ENCODE results near the gene GYG1.

Gene GYG1

DNA sequence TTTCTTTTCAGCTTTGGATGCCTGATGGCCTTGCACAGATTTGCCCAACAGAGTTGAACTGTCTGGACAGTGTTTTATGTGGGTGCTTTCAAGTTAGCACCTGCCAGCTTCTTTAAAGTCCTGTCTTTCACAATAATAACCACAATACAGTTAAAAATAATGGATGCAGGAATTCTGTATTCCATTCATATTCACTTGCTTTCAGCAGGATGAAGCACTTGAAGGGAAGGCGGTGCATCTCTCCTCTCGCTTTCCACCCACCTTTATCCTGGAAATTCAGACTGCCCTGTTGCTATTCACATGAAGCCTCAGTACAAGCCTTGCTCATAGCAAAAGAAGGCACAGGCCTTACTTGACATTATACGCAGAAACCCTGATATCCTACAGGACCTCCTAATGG, 26.5 kb upstream of the GYG1 start:
- Histone ChIP-seq H3K36me3 (replicated peaks; ENCODE audit: insufficient read depth, low read length) (no peaks in the 10 kb centered on the region), H4K20me1 (ENCODE audit: insufficient read depth, low read length) (no peaks in the 10 kb centered on the region), H3K27ac (ENCODE audit: low read length) (no peak overlapping the region), H3K27me3 (replicated peaks; ENCODE audit: insufficient read depth, low read length) (no peaks in the 10 kb centered on the region), H3K79me2 (ENCODE audit: low read length) (no peaks in the 10 kb centered on the region), H3K9me3 (replicated peaks; ENCODE audit: insufficient read depth, low read length) (no peaks in the 10 kb centered on the region), H3K4me3 (ENCODE audit: low read length) (no peak overlapping the region), H3K4me2 (ENCODE audit: low read depth, low read length) (no peak overlapping the region), H3K9ac (ENCODE audit: low read length) (no peak overlapping the region), H3K9me2 (replicated peaks; ENCODE audit: insufficient read depth, low read length) (no peaks in the 10 kb centered on the region), H3F3A (ENCODE audit: insufficient read depth, low read length) (no peaks in the 10 kb centered on the region), H2AFZ (ENCODE audit: low read length) (no peak overlapping the region), H3K4me1 (ENCODE audit: low read length) (no peaks in the 10 kb centered on the region)
- no peak for DNase-seq
- TF ChIP-seq EZH2phosphoT487 (IDR thresholded peaks at IDR 0.05; ENCODE audit: low read length) = no peak
- TF ChIP-seq EZH2 (optimal IDR thresholded peaks at IDR 0.05; ENCODE audit: low read depth, low read length) = no peak
- TF ChIP-seq, protein P1, sequence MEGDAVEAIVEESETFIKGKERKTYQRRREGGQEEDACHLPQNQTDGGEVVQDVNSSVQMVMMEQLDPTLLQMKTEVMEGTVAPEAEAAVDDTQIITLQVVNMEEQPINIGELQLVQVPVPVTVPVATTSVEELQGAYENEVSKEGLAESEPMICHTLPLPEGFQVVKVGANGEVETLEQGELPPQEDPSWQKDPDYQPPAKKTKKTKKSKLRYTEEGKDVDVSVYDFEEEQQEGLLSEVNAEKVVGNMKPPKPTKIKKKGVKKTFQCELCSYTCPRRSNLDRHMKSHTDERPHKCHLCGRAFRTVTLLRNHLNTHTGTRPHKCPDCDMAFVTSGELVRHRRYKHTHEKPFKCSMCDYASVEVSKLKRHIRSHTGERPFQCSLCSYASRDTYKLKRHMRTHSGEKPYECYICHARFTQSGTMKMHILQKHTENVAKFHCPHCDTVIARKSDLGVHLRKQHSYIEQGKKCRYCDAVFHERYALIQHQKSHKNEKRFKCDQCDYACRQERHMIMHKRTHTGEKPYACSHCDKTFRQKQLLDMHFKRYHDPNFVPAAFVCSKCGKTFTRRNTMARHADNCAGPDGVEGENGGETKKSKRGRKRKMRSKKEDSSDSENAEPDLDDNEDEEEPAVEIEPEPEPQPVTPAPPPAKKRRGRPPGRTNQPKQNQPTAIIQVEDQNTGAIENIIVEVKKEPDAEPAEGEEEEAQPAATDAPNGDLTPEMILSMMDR (IDR thresholded peaks at IDR 0.05; ENCODE audit: low read length) = no peak

DNA sequence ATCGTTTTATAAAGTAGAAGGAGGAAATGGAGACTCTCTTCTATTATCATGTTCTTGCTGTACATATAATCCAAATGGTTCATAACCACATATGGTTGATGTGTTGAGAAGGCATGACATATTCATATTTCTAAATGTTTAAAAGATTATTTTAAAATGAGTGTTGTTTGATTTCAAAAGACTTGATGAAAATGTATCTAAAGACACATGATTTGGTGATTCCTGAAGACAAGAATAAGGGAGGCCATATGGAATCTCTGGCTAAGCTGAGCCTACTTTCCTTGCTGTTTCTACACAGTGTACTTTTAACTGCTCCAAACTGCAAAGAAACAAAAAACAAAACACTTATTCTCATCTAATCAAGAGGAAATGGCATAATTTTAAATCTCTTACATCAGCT, 23.0 kb upstream of the GYG1 start:
- Histone ChIP-seq H2AFZ (ENCODE audit: low read length) (no peak overlapping the region), H3K27ac (ENCODE audit: low read length) (no peak overlapping the region), H3K9me2 (replicated peaks; ENCODE audit: insufficient read depth, low read length) (no peaks in the 10 kb centered on the region), H3K9me3 (replicated peaks; ENCODE audit: insufficient read depth, low read length) (no peaks in the 10 kb centered on the region), H3F3A (ENCODE audit: insufficient read depth, low read length) (no peaks in the 10 kb centered on the region), H3K27me3 (replicated peaks; ENCODE audit: insufficient read depth, low read length) (no peaks in the 10 kb centered on the region), H3K4me1 (ENCODE audit: low read length) (no peaks in the 10 kb centered on the region), H3K4me3 (ENCODE audit: low read length) (no peak overlapping the region), H3K4me2 (ENCODE audit: low read depth, low read length) (no peak overlapping the region), H4K20me1 (ENCODE audit: insufficient read depth, low read length) (no peaks in the 10 kb centered on the region), H3K9ac (ENCODE audit: low read length) (no peak overlapping the region), H3K79me2 (ENCODE audit: low read length) (no peaks in the 10 kb centered on the region), H3K36me3 (replicated peaks; ENCODE audit: insufficient read depth, low read length) (no peaks in the 10 kb centered on the region)
- no peak for TF ChIP-seq EZH2 (optimal IDR thresholded peaks at IDR 0.05; ENCODE audit: low read depth, low read length)
- TF ChIP-seq, protein P1 (IDR thresholded peaks at IDR 0.05; ENCODE audit: low read length) = no peak
- no peak for TF ChIP-seq EZH2phosphoT487 (IDR thresholded peaks at IDR 0.05; ENCODE audit: low read length)
- DNase-seq = no peak

DNA sequence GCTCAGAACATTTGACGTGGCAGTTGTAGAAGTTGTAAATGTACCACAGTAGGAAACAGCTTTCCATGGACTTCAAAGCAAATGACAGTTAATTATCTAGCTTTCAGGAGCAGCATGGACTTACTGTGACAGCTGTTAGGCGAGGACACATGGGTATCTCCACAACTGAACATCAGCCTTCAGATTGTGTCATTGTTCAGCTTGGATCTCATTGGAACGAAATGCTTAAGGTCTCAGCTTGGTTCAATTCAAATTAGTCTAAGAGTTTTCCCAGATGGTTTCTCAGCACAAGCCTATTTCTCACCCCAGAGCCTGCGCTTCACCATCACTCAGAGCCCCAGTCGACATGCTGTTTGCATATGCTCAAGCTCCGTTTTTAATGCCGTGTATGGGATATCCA, 21.1 kb upstream of the GYG1 start:
- H3K4me3 ChIP-seq (ENCODE audit: low read length) = no peak overlapping the region
- H3K79me2 ChIP-seq (ENCODE audit: low read length) = no peaks in the 10 kb centered on the region
- no peaks in the 10 kb centered on the region for H3K4me1 ChIP-seq (ENCODE audit: low read length)
- H3K27ac ChIP-seq (ENCODE audit: low read length) = no peak overlapping the region
- H3F3A ChIP-seq (ENCODE audit: insufficient read depth, low read length) = no peaks in the 10 kb centered on the region
- no peak overlapping the region for H2AFZ ChIP-seq (ENCODE audit: low read length)
- no peaks in the 10 kb centered on the region for H4K20me1 ChIP-seq (ENCODE audit: insufficient read depth, low read length)
- no peak for TF ChIP-seq EZH2phosphoT487 (IDR thresholded peaks at IDR 0.05; ENCODE audit: low read length)
- no peaks in the 10 kb centered on the region for H3K9me2 ChIP-seq (replicated peaks; ENCODE audit: insufficient read depth, low read length)
- H3K27me3 ChIP-seq (replicated peaks; ENCODE audit: insufficient read depth, low read length) = no peaks in the 10 kb centered on the region
- no peaks in the 10 kb centered on the region for H3K9me3 ChIP-seq (replicated peaks; ENCODE audit: insufficient read depth, low read length)
- no peaks in the 10 kb centered on the region for H3K36me3 ChIP-seq (replicated peaks; ENCODE audit: insufficient read depth, low read length)
- no peak overlapping the region for H3K4me2 ChIP-seq (ENCODE audit: low read depth, low read length)
- no peak for DNase-seq
- no peak overlapping the region for H3K9ac ChIP-seq (ENCODE audit: low read length)

DNA sequence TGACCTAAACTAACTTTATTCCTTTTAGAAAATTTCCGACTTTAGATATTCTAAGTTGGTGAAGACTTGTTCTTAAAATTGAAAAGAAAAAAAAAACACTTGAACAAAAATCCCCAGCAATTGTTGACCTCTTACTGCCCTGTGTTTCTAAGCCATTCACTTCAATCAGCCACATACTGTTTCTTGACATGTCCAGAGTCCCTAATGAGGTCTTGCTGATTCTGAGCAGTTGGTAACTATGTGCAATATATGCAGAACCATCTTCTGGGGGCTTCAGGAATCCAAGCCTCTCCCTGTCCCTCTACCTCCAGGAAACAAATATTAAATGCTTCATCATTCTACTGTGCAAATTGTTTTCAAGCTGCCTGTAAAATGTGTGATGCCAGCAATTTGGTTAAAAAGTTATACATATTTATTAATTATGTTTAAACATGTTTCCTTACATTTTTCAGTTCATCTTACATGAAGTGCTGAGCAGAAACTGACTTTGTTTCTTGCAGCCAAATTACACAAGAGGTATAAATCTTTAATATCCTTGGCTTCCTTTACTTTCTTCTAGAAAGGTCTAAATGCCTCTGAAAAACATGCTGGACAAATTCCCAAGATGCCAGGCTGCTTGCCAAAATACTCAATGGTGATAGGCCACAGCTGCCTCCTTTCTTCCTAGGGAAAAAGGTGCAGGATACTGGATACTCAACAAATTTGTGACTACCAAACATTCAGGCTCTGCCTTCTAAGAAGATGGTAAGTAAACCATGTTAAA, 19.8 kb upstream of the GYG1 start:
- Histone ChIP-seq H3K4me1 (ENCODE audit: low read length) (no peaks in the 10 kb centered on the region), H2AFZ (ENCODE audit: low read length) (no peak overlapping the region), H4K20me1 (ENCODE audit: insufficient read depth, low read length) (no peaks in the 10 kb centered on the region), H3K36me3 (replicated peaks; ENCODE audit: insufficient read depth, low read length) (no peaks in the 10 kb centered on the region), H3K79me2 (ENCODE audit: low read length) (no peaks in the 10 kb centered on the region), H3K4me3 (ENCODE audit: low read length) (no peak overlapping the region), H3K27me3 (replicated peaks; ENCODE audit: insufficient read depth, low read length) (no peaks in the 10 kb centered on the region), H3K27ac (ENCODE audit: low read length) (no peak overlapping the region), H3K9me2 (replicated peaks; ENCODE audit: insufficient read depth, low read length) (no peaks in the 10 kb centered on the region), H3K9me3 (replicated peaks; ENCODE audit: insufficient read depth, low read length) (no peaks in the 10 kb centered on the region), H3F3A (ENCODE audit: insufficient read depth, low read length) (no peaks in the 10 kb centered on the region), H3K9ac (ENCODE audit: low read length) (no peak overlapping the region), H3K4me2 (ENCODE audit: low read depth, low read length) (no peak overlapping the region)
- no peak for DNase-seq
- TF ChIP-seq, protein P1 (IDR thresholded peaks at IDR 0.05; ENCODE audit: low read length) = no peak
- no peak for TF ChIP-seq EZH2phosphoT487 (IDR thresholded peaks at IDR 0.05; ENCODE audit: low read length)
- TF ChIP-seq EZH2 (optimal IDR thresholded peaks at IDR 0.05; ENCODE audit: low read depth, low read length) = no peak
